B cell (primary cell): ENCODE results near the gene KRTAP5-7.

Experiments used
- EZH2 ChIP-seq: IDR thresholded peaks from 2 replicates; pipeline ENCODE4 v1.6.1; 2012; ENCODE audit warnings: borderline replicate concordance, low read depth, mild to moderate bottlenecking, moderate library complexity, low read length; ENCODE audit not compliant: insufficient read depth, poor library complexity, severe bottlenecking
- TF ChIP-seq, protein P1 (sequence below): fragments of 200-600 bp; IDR thresholded peaks from one replicate; pipeline ENCODE4 v1.8.0; 2022; ENCODE audit warnings: antibody characterized with exemption, mild to moderate bottlenecking

- TF ChIP-seq, protein P1, sequence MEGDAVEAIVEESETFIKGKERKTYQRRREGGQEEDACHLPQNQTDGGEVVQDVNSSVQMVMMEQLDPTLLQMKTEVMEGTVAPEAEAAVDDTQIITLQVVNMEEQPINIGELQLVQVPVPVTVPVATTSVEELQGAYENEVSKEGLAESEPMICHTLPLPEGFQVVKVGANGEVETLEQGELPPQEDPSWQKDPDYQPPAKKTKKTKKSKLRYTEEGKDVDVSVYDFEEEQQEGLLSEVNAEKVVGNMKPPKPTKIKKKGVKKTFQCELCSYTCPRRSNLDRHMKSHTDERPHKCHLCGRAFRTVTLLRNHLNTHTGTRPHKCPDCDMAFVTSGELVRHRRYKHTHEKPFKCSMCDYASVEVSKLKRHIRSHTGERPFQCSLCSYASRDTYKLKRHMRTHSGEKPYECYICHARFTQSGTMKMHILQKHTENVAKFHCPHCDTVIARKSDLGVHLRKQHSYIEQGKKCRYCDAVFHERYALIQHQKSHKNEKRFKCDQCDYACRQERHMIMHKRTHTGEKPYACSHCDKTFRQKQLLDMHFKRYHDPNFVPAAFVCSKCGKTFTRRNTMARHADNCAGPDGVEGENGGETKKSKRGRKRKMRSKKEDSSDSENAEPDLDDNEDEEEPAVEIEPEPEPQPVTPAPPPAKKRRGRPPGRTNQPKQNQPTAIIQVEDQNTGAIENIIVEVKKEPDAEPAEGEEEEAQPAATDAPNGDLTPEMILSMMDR, result no peak
- TF ChIP-seq EZH2, result no peak
Measured at GRCh38 chr11:71564430-71564829, 37.4 kb downstream of the KRTAP5-7 start.
